Measurements from ENCODE around the gene MFSD11. TPM values are rescaled to one million over a fixed set of nuclear protein-coding genes. Genes with fewer than 3 reads are reported as not detected.

MFSD11 gene
- polyA plus RNA-seq, 1 donor from 2014 or later: 36.1 TPM

- Histone ChIP-seq H3K79me2 (replicated peaks; ENCODE audit: insufficient read depth, low read length) (peaks cover 21% of the 10 kb centered on the region), H3F3A (ENCODE audit: insufficient read depth, low read length, poor library complexity, severe bottlenecking) (no peaks in the 10 kb centered on the region), H3K4me2 (ENCODE audit: low read length) (peak overlapping the region; percentile 77), H2AFZ (ENCODE audit: low read depth, low read length) (peak overlapping the region; percentile 40), H3K27me3 (ENCODE audit: insufficient read depth, low read depth, low read length) (no peaks in the 10 kb centered on the region), H3K9ac (ENCODE audit: low read length) (peak overlapping the region; percentile 97), H3K27ac (ENCODE audit: low read length) (peak overlapping the region; percentile 95), H3K36me3 (ENCODE audit: insufficient read depth, low read length) (no peaks in the 10 kb centered on the region), H4K20me1 (ENCODE audit: insufficient read depth) (no peaks in the 10 kb centered on the region), H3K9me2 (ENCODE audit: insufficient read depth, low read length) (no peaks in the 10 kb centered on the region), H3K4me3 (ENCODE audit: low read length) (peak overlapping the region; percentile 100), H3K9me3 (ENCODE audit: low read length) (no peaks in the 10 kb centered on the region)
- no peak for TF ChIP-seq RAD21 (conservative IDR thresholded peaks at IDR 0.05)
- TF ChIP-seq, protein P1, sequence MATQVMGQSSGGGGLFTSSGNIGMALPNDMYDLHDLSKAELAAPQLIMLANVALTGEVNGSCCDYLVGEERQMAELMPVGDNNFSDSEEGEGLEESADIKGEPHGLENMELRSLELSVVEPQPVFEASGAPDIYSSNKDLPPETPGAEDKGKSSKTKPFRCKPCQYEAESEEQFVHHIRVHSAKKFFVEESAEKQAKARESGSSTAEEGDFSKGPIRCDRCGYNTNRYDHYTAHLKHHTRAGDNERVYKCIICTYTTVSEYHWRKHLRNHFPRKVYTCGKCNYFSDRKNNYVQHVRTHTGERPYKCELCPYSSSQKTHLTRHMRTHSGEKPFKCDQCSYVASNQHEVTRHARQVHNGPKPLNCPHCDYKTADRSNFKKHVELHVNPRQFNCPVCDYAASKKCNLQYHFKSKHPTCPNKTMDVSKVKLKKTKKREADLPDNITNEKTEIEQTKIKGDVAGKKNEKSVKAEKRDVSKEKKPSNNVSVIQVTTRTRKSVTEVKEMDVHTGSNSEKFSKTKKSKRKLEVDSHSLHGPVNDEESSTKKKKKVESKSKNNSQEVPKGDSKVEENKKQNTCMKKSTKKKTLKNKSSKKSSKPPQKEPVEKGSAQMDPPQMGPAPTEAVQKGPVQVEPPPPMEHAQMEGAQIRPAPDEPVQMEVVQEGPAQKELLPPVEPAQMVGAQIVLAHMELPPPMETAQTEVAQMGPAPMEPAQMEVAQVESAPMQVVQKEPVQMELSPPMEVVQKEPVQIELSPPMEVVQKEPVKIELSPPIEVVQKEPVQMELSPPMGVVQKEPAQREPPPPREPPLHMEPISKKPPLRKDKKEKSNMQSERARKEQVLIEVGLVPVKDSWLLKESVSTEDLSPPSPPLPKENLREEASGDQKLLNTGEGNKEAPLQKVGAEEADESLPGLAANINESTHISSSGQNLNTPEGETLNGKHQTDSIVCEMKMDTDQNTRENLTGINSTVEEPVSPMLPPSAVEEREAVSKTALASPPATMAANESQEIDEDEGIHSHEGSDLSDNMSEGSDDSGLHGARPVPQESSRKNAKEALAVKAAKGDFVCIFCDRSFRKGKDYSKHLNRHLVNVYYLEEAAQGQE (IDR thresholded peaks at IDR 0.05; ENCODE audit: borderline replicate concordance): no peak
- no peak for TF ChIP-seq POLR2AphosphoS5 (IDR thresholded peaks at IDR 0.05)
- TF ChIP-seq EZH2 (IDR thresholded peaks at IDR 0.05; ENCODE audit: borderline replicate concordance, insufficient read depth, low read length, poor library complexity, severe bottlenecking): no peak
- peak; percentile 36 for TF ChIP-seq MXI1 (conservative IDR thresholded peaks at IDR 0.05; ENCODE audit: poor library complexity, severe bottlenecking)
- TF ChIP-seq SMC3 (conservative IDR thresholded peaks at IDR 0.05; ENCODE audit: poor library complexity): no peak
Observed at GRCh38 chr17:76725580-76726230, 12.2 kb upstream of the MFSD11 start.

GRCh38 chr17:76726231-76726775 is 11.6 kb upstream of the MFSD11 start, which contains the start of gene JMJD6:
Gene JMJD6 (minus strand): TSS chr17:76726606. CDS start chr17:76726475, 131 bp downstream.
- H4K20me1 ChIP-seq (ENCODE audit: insufficient read depth): no peaks in the 10 kb centered on the region

More at GRCh38 chr17:76726231-76726775, 11.6 kb upstream of the MFSD11 start, which contains the start of gene JMJD6:
- Histone ChIP-seq H3K36me3 (ENCODE audit: insufficient read depth, low read length) (no peaks in the 10 kb centered on the region), H3K27me3 (ENCODE audit: insufficient read depth, low read depth, low read length) (no peaks in the 10 kb centered on the region), H3K9me2 (ENCODE audit: insufficient read depth, low read length) (no peaks in the 10 kb centered on the region), H3K27ac (ENCODE audit: low read length) (peak within 1 kb of the TSS; percentile 95), H3F3A (ENCODE audit: insufficient read depth, low read length, poor library complexity, severe bottlenecking) (no peaks in the 10 kb centered on the region), H3K9me3 (ENCODE audit: low read length) (no peaks in the 10 kb centered on the region), H3K4me3 (ENCODE audit: low read length) (peak within 1 kb of the TSS; percentile 100), H3K9ac (ENCODE audit: low read length) (peak within 1 kb of the TSS; percentile 97), H2AFZ (ENCODE audit: low read depth, low read length) (peak within 1 kb of the TSS; percentile 65), H3K79me2 (replicated peaks; ENCODE audit: insufficient read depth, low read length) (peaks cover 21% of the 10 kb centered on the region), H3K4me2 (ENCODE audit: low read length) (peak within 1 kb of the TSS; percentile 98)
- peak; percentile 16 for TF ChIP-seq TAF1 (IDR thresholded peaks at IDR 0.05; ENCODE audit: low read depth)
- no peak for TF ChIP-seq SMC3 (conservative IDR thresholded peaks at IDR 0.05; ENCODE audit: poor library complexity)
- TF ChIP-seq EP300 (conservative IDR thresholded peaks at IDR 0.05; ENCODE audit: poor library complexity, severe bottlenecking): peak; percentile 5
- TF ChIP-seq, protein P1 (IDR thresholded peaks at IDR 0.05; ENCODE audit: borderline replicate concordance): peak; percentile 24
- TF ChIP-seq POLR2AphosphoS5 (IDR thresholded peaks at IDR 0.05): peak; percentile 76
- TF ChIP-seq, protein P2, sequence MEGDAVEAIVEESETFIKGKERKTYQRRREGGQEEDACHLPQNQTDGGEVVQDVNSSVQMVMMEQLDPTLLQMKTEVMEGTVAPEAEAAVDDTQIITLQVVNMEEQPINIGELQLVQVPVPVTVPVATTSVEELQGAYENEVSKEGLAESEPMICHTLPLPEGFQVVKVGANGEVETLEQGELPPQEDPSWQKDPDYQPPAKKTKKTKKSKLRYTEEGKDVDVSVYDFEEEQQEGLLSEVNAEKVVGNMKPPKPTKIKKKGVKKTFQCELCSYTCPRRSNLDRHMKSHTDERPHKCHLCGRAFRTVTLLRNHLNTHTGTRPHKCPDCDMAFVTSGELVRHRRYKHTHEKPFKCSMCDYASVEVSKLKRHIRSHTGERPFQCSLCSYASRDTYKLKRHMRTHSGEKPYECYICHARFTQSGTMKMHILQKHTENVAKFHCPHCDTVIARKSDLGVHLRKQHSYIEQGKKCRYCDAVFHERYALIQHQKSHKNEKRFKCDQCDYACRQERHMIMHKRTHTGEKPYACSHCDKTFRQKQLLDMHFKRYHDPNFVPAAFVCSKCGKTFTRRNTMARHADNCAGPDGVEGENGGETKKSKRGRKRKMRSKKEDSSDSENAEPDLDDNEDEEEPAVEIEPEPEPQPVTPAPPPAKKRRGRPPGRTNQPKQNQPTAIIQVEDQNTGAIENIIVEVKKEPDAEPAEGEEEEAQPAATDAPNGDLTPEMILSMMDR (IDR thresholded peaks at IDR 0.05; ENCODE audit: poor library complexity, severe bottlenecking): no peak

Measured in neural cell (in vitro differentiated cells).